SK-N-DZ (cell line): ENCODE measurements around the gene WDR31.
"Not testable (repeated sequence)": the region's sequence is repeated elsewhere in the genome, so short reads cannot be mapped to it uniquely, and the experiment has no call there.

Experiments used
- DNase-seq: peaks from one replicate; pipeline ENCODE4 v3.0.0-alpha.2; 2015; ENCODE audit warnings: low spot score

WDR31 gene

DNA sequence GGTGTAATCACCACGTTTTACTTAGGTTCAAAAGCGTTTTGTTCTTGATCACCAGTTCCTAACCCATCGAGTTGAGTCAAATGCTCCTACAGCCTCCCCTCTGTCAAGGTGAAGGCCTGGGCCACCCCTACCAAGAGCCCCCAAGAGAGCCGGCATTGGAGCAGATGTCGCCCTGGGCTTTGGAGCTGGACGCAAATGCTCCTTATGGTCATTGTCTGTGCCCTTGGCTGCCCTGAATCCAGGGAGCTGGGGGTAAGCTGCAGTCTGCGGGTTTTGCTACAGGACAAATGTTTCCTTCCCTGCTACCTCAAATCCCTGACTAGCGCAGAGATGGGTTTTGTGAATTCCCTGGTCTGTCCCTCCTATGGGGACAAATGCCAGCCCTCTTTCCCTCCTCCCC is 41.8 kb downstream of the WDR31 start:
- DNase-seq: no peak

DNA sequence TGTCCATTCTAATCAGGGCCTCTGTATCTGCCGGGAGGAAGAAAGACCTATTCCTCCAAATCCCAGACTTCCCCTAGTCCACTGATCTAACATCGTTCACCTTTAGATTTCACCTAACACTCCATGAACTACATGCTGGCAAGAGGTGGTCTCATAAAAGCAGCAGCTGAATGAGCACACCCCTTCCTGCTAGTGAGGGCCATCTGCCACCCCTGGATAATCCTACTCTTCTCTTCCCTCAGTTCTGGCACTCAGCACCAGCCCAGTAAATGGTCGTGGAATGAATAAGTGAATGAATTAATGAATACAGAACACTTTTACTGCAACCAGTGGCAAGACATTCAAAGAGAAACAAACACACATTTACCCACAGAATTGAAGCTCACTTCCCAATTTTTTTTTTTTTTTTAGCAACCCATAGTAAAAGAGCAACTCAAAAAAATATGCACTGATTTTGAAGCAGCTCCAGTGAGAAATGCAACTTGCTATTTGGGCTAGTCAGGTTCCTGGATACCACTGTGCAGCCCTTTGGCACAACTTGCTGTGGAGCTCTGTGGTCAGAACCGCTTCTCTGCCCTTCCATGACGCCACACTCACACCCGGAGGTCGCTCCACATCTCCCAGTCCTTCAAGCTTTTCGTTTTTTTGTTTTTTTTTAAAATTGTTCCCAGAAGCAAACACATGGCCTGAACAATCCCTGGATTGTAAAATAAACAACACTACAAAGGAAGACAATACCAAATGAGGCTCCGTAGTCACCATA is 43.1 kb downstream of the WDR31 start:
- no peak for DNase-seq

GRCh38 chr9:113296247-113296646 is 43.8 kb downstream of the WDR31 start:
- DNase-seq: not testable (repeated sequence)

DNA sequence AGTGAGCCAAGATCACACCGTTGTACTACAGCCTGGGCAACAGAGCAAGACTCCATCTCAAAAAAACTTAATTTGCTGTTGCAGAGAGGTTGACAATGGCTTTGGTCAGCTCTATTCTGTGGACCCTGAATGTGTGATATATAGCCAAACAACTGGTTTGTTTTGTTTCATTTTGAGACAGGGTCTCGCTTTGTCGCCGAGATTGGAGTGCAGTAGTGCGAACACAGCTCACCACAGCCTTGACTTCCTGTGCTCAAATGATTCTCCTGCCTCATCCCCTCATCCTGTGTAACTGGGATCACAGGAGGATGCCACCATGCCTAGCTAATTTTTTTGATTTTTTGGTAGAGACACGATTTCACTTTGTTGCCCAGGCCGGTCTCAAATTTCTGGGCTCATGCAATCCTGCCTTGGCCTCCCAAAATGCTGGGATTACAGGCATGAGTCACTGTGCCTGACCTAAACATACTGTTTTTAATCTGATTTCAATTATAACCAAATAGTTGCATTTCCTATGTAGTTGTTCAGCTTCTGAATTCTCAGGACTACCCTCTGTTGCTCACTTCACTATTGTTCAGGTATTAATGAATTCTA is 46.7 kb downstream of the WDR31 start:
- no peak for DNase-seq

GRCh38 chr9:113290052-113290607 is 49.9 kb downstream of the WDR31 start:
- no peak for DNase-seq

GRCh38 chr9:113289091-113289490 is 51.0 kb downstream of the WDR31 start:
- no peak for DNase-seq

DNA sequence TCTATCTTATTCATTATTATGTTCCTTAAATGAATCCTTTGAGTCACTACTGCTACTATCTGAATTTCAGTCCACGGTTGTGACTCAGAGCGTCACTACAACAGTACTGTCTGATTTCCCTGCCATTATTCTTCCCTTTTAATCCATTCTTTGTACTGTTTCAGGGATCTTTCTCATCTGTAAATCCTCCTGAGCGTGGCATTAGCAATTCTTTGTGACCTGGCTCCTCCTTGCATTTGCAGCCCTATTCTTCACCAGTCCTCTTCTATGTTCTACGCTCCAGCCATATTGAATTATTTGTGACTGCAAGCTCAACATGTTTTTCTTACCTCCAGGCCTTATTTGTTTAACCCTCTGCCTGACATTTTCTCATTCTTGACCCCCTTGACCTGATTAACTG is 58.7 kb downstream of the WDR31 start:
- no peak for DNase-seq

DNA sequence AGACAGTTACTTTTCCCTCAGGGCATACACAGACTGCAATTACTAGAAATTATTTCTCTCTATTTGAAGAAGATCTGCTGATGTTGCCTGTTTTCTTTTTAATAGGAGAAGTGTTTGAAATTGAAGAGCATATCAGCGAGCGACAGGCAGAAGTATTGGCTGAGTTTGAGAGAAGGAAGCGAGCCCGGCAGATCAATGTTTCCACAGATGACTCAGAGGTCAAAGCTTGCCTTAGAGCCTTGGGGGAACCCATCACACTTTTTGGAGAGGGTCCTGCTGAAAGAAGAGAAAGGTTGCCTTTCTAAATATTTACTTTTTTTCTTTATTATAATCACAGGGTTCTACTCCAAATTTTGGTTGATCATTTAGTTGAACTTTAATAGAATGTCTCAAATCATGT is 61.2 kb downstream of the WDR31 start:
- no peak for DNase-seq

DNA sequence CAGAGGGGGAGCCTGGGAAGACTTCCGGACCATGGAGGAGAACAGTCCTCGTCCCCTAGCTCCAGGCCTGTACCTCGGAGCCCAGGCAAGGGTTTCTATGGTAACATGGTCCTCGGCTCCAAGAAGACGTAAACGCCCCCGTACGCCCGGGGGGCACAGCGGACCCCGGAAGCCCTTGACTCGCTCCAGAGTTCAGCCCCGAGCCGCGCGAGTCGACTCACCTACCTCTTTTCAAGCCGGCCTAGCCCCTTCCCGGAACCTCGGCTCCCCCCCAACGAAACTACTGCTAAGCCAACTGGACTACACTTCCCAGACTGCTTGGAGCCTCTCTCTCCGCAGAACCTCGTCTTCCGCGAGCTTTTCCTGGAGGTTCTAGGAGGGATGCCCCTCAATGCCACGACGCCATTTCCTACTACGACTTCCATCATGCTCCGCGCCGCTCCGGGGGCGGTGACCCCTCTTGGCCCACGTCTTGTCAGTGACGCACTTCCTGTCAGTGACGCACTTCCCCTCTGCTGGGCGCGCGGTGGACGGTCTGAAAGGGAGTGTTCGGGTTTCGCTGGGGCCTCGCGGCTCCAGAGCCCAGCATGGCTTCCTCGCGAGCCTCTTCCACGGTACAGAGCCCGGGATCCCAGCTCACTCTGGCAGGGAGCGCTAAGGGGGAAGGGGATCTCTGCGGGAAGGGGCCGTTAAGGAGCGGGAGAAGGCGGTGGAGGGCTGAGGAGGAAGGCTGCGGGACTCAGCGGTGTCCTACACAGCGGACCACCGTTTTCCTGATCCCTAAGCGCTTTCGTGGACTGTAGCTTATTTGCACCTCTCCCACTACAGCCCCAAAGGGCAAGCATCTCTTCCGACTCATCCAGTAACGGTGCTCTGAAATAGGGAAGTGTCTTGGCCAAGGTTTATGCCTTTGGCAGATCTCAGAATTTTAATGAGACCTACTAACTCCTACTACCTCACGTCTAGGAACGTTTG is 64.6 kb downstream of the WDR31 start, which contains the start of the genes CDC26 and PRPF4:
CDC26 (minus strand) TSS at position 416 of the 975 bp plus-strand sequence. CDS start 3,065 bp downstream, outside the sequence.
PRPF4 (plus strand) TSS at position 502 of the 975 bp plus-strand sequence; CDS start at position 588, 86 bp downstream.
- DNase-seq: peak; percentile 99

DNA sequence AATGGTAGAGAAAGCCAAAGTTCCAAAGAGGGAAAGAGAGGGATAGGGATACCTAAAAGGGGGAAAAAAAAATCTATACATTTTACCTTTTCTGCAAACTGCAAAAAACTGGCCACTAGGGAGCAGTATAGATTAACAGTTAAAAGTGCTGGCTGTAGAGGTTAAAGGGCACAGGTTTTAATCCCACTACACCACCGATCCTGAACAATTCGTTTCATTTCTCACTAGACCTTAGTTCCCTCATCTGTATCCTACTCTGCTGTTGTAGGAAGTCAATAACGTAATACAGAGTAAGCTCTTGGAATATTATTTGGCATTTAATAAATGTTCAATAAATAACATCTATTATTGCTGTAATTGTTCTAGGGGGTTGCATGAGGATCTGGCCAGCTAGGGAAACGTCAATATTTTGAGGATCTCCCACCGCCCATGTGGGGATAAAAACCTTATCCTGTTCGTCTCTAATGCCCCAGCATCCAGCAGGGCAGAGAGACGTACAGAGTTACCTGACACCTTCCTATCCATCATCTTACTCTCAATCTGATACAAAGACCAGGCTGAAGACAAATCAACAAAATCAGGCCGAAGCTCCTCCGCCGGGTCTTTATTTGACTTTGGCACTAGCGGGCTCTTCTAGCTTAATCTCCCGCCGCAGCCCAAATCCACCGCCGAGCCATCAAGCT is 65.5 kb downstream of the WDR31 start:
- peak; percentile 73 for DNase-seq

DNA sequence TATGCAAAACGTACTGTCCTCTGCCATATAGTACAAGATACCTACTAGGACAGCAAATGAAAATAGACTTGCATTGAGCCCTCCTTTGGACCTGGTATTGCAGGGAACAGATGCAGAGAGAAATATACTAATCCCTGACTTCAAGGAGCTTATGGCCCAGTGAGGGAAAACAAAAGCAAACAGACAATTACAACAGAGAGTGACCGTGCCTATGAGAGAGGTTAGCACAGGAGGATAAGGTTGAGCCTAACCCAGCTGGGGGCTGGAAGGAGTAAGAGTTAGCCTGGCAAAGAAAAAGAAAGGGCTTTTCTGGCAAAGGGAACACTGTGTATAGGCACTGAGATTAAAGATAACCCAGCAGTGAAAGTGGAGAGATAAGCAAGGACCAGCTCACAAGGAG is 70.2 kb downstream of the WDR31 start:
- DNase-seq: no peak

- no peak for DNase-seq
Observed at GRCh38 chr9:113269355-113269754, 70.7 kb downstream of the WDR31 start.

- DNase-seq: no peak
Observed at GRCh38 chr9:113267911-113268566, 72.0 kb downstream of the WDR31 start.

- DNase-seq: no peak
Observed at GRCh38 chr9:113266174-113266573, 73.9 kb downstream of the WDR31 start.
